Stimulated activated CD4-positive, alpha-beta T cell treated with anti-CD3 and anti-CD28 coated beads, Interleukin-2, amount 100 ng/mL, for 4 hours (primary cell): ENCODE results near the gene CBX7.

Experiments
- DNase-seq: peaks from one replicate; pipeline ENCODE4 v3.0.0-alpha.2; 2020; ENCODE audit warnings: low read depth

Gene CBX7

DNA sequence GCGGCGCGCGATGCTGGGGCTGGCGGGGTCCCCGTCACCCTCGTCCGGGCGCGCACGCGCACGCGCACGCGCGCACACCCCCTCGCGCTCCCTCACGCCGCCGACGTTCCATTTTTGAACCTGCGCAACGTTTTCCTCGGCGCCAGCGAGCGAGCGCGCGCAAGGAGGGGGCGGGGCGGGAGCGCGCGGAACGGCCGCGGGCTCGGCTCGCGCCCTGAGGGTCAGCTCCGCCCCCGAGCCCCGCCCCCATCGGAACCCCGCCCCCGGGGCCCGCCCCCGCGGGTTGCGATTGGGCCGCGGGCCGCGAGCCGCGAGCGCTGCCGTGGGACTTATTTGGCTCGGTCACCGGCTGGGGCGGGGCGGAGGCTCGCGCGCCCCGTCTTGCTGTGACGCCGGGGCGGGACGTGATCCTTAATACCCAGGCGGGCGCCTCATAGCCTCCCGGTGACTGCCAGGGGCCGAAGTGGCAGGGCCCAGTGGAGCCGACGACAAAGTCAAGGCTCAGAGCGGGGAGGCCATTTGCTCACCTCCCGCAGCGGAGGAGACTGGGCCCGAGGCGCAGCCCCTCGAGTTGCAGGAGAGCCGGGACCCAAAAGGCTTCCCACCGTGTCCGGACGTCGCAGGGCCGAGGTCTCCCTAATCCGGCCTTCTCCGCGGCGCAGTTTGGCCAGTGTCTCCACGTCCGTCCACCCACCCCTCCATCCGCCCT is at the start of gene CBX7:
CBX7 (minus strand) TSS at position 170 of the 709 bp plus-strand sequence. CDS start 236 bp downstream, outside the sequence.
- DNase-seq, result peak; percentile 80

DNA sequence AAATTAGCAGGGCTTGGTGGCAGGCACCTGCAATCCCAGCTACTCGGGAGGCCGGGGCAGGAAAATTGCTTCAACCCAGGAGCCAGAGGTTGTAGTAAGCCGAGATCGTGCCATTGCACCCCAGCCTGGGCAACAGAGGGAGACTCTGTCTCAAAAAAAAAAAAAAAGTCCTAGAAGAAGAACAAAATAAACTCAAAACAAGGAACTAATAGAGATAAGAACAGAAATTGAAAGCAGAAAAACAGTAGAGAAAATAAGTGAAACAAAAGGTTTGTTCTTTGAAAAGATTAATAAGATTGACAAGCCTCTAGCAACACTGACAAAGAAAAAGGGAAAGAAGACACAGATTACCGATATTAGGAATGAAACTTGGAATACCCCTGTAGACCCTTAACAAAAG is 45.1 kb upstream of the CBX7 start:
- DNase-seq, result no peak

- no peak for DNase-seq
Measured at GRCh38 chr22:39194098-39194497, 41.6 kb upstream of the CBX7 start.

- DNase-seq, result no peak
Measured at GRCh38 chr22:39188809-39189208, 36.3 kb upstream of the CBX7 start.

- no peak for DNase-seq
Measured at GRCh38 chr22:39185601-39186012, 33.1 kb upstream of the CBX7 start.

- no peak for DNase-seq
Measured at GRCh38 chr22:39184586-39185577, 32.4 kb upstream of the CBX7 start.

DNA sequence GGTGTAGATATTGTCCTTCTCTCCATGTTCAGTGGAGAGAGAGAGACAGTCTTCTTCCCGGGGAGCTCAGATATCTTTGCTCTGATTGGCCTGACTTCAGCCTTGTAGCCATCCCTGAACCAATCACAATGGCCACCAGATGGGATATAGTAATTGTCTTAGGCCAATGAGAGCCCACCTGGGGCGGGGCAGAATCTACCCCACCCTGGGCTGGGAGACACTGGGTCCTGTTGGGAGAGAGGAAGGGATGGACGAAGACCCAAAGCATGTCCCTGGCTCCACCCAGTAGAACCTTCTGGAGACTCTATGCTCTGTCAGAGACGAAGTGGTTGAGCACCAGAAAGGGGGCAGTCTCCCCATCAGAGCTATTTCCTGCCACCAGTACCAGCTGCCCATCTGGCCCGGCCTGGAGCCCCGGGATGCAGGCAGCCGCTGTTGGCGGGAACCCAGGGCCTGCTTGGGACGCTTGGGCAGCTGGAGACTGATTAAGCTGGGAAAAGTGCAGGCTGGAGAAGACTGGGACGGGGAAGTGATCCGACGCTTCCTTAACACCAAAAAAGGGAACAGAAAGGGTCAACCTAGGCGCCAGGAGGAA is 31.6 kb upstream of the CBX7 start:
- no peak for DNase-seq

DNA sequence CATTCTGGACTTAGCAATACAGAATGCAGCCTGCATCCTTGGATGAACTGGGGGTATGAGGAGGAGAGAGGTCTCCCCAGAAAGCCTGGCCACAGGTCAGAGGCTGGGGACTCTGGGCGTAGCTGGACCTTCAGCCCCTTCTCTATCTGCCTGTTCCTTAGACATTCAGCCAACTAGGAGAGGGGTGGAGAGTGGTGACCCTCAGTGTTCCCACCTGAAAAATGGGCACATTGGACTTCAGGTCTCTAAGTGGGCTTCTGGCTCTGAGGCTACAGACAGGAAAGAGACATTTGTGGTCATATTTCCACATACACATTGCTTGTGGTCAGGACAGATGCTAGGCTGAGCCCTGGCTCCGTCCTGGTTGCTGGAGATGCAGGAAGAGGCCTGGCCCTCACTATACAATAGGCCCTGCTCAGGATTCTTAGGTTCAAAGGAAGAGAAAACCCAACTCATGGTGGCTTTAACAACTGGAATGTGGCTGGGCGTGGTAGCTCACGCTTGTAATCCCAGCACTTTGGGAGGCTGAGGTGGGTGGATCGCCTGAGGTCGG is 30.1 kb upstream of the CBX7 start:
- no peak for DNase-seq

- DNase-seq, result no peak
Measured at GRCh38 chr22:39181778-39182177, 29.3 kb upstream of the CBX7 start.

- no peak for DNase-seq
Measured at GRCh38 chr22:39181356-39181755, 28.9 kb upstream of the CBX7 start.

DNA sequence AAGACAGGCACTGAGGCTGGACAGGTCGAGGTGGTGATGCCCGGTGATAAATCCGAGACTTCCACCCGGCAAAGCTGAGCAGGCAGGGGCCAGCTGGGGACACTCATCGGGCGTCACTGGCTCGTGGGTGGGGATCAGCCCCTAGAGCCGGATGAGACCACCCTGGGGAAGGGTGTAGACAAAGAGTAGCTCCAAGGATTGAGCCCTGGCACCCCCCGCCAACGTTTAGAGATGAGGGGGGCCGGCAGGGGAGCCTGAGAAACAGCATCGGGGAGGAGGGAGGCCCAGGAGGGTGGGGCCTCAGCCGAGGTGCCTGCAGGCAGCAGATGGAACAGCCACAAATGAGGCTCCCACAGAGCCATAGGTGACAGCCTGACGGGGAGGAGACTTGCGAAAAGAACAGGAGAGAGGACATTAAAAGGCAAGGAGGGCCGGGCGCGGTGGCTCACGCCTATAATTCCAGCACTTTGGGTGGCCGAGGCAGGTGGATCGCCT is 27.4 kb upstream of the CBX7 start:
- no peak for DNase-seq

DNA sequence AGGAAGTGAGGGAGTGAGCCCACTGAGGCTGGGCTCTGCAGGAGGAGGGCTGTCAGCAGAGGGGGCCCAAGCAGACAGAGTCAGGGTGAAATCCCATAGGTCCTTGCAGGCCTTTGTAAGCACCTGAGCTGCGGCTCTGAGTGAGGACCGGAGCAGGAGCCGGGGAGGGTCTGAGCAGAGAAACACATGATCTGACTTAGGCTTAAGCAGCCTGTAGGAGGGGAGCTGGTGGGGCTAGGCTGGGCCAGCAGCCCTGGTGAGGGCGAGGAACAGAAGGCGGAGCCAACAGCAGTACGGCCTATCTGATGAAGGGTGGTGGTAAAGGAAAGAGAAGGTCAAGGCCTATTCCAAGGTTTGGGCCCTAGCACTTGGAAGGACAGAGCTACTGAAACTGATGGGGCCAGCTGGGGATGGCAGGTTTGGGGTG is 26.9 kb upstream of the CBX7 start:
- no peak for DNase-seq

DNA sequence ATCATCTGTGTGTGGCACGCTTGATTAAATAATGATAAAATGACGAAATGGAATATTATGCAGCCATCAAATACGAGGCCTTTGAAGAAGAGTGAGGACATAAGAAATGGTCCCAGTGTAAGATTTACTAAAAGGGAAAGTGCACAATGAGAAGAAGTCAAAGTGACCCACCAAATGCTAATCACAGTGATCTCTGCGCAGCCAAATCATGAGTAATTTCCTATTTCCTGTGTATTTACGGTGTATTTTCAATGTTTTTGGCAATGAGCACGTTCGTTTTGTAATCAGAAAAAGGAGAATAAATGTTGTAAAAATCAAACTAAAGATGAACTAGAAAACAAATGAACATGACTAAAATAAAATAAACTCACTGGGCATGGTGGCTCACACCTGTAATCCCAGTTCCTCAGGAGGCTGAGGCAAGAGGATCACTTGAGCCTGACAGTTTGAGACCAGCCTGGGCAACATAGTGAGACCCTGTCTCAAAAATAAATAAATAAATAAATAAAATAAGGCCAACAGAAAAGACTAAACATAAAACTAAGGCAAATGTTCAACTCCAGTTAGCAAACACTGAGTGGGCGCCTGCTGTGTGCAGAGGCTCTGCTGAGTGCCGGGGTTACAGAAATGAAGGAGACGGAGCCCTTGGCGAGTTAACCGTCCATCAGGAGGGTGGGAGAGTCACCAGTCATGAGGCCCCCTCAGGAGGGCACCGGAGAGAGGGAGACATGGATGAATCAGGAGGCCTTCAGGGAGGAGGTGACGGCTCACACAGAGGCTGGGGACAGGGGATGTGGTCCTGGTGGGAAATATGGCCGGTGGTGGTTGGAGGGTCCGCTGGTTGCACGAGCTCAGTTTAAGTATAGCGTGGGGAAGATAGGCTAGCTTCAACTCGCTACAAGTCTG is 26.0 kb upstream of the CBX7 start:
- no peak for DNase-seq

DNA sequence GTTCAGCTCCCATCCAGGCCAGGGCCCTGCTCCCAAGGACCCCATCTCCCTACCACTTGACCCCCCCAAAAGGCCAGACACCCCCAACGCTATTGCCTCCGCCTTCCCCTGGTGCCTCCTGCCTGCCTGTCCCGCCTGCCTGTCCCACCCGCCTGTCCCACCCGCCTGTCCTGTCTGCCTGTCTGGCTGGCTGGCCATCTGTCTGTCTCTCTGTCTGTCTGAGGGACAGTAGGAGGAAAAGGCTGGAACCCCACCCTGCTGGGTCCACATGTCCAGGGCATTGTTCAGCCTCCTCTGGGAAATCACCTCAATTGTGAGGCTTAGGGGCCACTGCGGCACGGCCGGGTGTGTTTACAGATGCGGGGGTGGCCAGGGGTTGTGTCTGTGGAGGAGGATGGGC is 25.3 kb upstream of the CBX7 start:
- no peak for DNase-seq

DNA sequence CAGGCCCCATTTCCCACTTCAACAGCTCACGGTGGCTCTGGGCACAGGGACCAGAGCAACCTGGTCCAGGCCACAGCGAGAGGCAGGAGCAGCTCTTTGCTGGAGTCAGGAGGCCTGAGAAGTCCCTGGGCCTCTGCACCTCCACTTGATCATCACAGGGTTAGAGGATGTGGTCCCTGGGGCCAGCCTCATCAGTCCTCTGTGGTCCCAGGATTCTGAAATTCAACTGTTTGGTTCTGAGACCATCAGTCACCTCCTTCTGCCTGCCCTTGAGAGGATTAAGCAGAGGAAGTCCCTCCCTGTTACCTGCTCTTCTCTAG is 24.9 kb upstream of the CBX7 start:
- no peak for DNase-seq

DNA sequence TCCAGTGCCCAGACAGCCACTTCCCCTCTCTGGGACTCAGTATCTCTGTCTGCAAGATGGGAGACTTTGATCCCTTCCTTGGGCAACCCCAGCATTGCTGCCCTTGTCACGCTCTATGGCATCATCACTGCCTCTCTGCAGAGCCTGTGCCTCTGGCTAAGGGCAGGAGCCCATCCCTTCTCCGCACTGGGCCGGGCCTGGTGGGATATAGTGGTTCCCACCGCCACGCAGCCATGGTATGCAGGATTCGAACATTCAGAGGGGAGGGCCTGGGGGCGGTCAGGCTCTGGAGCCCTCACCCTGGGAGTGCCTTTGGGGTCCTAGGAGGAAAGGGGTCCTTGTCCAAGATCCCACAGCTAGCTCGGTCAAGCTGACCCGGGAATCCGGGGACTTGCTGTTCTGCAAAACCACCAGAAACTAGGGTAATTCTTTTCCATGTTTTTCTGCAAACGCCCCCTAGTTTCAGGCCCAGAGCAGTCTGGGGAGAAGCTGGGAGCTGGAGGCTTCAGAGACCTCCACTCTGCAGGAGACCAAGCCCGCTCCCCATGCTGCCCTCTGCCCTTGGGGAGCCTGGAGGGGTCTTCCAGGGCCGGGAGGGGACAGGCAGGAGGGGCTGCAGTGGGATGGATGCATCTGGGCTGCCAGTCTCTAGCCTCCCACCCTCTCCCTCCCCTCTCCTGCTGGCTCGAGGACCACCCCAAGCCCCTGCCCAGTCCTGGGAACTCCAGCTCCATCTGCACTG is 24.4 kb upstream of the CBX7 start:
- no peak for DNase-seq

DNA sequence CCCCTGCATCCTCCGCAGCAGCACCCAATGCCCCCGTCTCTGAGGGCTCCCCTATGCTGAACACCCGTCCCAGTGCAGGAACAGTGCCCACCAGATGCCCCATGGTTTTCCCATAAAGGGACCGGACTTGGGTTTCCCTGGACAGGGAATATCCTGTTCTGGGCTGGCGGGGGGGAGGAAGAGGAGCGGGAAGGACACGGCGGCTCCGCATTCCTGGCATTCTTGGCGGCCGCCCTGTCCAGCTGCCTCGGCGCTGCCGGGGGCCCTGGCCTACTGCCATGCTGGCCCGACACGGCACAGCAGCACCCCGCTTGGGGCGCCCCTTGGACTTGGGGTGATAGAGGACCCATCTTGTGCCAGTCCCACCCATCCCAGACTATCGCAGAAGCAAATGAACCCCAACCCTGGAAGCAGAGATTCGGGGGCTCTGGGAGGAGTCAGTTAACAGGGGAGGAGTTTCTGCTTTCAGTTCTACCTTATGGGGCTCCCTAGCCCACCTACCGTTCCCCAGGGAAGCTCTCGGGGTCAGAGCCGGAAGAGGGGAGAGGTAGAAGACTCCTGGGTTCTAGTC is 23.7 kb upstream of the CBX7 start:
- DNase-seq, result no peak

DNA sequence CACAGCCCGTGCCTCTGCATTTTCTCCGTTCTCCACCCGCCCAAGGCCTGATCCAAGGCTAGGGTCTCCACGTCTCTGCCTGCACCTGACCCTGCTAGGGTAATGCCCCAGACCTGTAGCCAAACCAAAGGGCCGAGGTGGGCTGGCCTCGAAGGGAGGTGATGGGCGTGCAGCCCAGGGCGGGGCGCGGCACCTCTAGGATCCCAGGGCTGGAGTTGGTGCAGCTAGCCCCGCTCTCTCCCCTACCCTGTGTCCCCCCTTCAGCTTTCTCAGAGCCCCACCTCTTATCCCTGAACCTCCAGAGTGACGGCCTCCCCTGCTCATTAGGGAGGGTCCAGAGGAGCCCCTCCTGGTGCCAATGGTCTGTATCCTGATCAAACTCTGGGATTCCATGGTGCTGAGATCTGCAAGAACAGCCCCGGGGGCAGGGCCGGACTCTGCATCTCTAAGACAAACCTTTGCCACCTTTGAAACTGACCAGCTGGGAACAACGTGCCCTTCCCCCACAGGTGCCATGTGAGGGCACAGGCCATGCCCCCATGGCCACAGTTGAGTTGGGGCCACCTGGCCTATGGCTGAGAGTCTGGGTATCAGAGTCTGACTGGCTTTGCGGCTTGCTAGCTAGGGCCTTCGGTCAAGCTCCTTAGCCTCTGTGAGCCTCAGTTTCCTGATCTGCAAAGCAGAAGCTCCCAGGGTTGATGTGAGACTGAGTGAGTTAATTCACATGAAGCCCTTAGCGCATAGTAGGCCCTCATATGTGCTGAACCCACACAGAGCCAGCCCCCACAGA is 23.1 kb upstream of the CBX7 start:
- no peak for DNase-seq
